K562 (cell line): Measurements from ENCODE around the gene SENP7. TPM values are rescaled to one million over a fixed set of nuclear protein-coding genes. Genes with fewer than 3 reads are reported as not detected.
A peak's percentile ranks its signal among the peaks of the same experiment; 100 is the strongest.

Source experiments
- ATAC-seq: fragments of 200-7000 bp; cut with Tn5 transposase; 3 replicates; pipeline ENCODE4 v1.9.1; 2020; ENCODE audit warnings: moderate library complexity
- BruUV-seq: library from RNA; stranded (reverse); fragments of 400-500 nt; replicated peaks from 2 replicates; lab custom pipeline; 2021; lab: Mats Ljungman, UMichigan
- CTCF ChIA-PET: fragments of 300-600 bp; formaldehyde crosslinking; extraction: SDS; loops from one replicate; lab custom pipeline; 2021; ENCODE audit warnings: low intra/inter-chr PET ratio; lab: Yijun Ruan, JAX
- POLR2A ChIA-PET: fragments of 300-600, 350-650 bp; sonication (Branson Sonifier 250); formaldehyde crosslinking; extraction: SDS; loops from one replicate; lab custom pipeline; 2021; ENCODE audit warnings: antibody characterized with exemption, inconsistent platforms; lab: Yijun Ruan, JAX
- DNase-seq, 4 experiments: peaks; one replicate each; pipeline versions ENCODE4 v3.0.0 to v3.0.0-alpha.2; 2011 to 2018; ENCODE audit warnings: low spot score in 3 of 4, mixed read lengths in 3 of 4; ENCODE audit errors: extremely low read depth in 1 of 4
- FAIRE-seq: peaks from 2 replicates; lab custom pipeline; 2011; peaks lifted over from hg19 to GRCh38; lab: Jason Lieb, UNC
- H2AFZ ChIP-seq: 2 replicates; pipeline ENCODE4 v1.6.0; 2011; ENCODE audit warnings: low read depth, low read length, control low read depth, inconsistent platforms
- H3K27ac ChIP-seq: fragments of 200-600 bp; 3 replicates; pipeline ENCODE4 v1.8.0; 2011; ENCODE audit warnings: low read depth, mild to moderate bottlenecking, control low read depth, inconsistent platforms, low read length, moderate library complexity, mixed read lengths; ENCODE audit errors: extremely low read depth
- H3K27me3 ChIP-seq, 2 experiments: fragments of 300-600 bp in 1 of 2; 2 replicates in 1 of 2; 3 replicates in 1 of 2; pipeline versions ENCODE4 v1.6.0 to v1.8.0; 2011; ENCODE audit warnings: inconsistent platforms in 2 of 2, low read length in 2 of 2, mild to moderate bottlenecking in 1 of 2, mixed read lengths in 1 of 2, moderate library complexity in 1 of 2; ENCODE audit not compliant: control insufficient read depth in 2 of 2, insufficient read depth in 2 of 2
- H3K36me3 ChIP-seq: fragments of 300-600 bp; 3 replicates; pipeline ENCODE4 v1.8.0; 2011; ENCODE audit warnings: mild to moderate bottlenecking, low read length, inconsistent platforms; ENCODE audit not compliant: control insufficient read depth, insufficient read depth
- H3K4me1 ChIP-seq, 2 experiments: fragments of 200-600 bp in 1 of 2; replicated peaks in 1 of 2; 2 replicates in 1 of 2; 3 replicates in 1 of 2; pipeline versions ENCODE4 v1.5.1 to v1.8.0; 2011; ENCODE audit warnings: inconsistent platforms in 2 of 2, low read length in 2 of 2, mild to moderate bottlenecking in 1 of 2, mixed read lengths in 1 of 2, moderate library complexity in 1 of 2; ENCODE audit not compliant: control insufficient read depth in 2 of 2, insufficient read depth in 2 of 2
- H3K4me2 ChIP-seq: 2 replicates; pipeline ENCODE4 v1.6.1; 2011; ENCODE audit warnings: low read length, control low read depth, inconsistent platforms, mixed read lengths; ENCODE audit not compliant: insufficient read depth
- H3K4me3 ChIP-seq: fragments of 200-600 bp; sonication (generic), shearing (Covaris generic); 2 replicates; pipeline ENCODE4 v1.5.1; 2016; ENCODE audit warnings: control low read depth, inconsistent platforms
- H3K79me2 ChIP-seq: fragments of 200-600 bp; 3 replicates; pipeline ENCODE4 v1.8.0; 2011; ENCODE audit warnings: low read length, inconsistent platforms; ENCODE audit not compliant: control insufficient read depth, insufficient read depth
- H3K9ac ChIP-seq, 2 experiments: 2 replicates each; pipeline versions ENCODE4 v1.6.0 to v1.6.1; 2011; ENCODE audit warnings: low read depth in 2 of 2, low read length in 2 of 2, control low read depth in 1 of 2, inconsistent platforms in 1 of 2, mild to moderate bottlenecking in 1 of 2, mixed read lengths in 1 of 2; ENCODE audit not compliant: insufficient read depth in 1 of 2
- H3K9me1 ChIP-seq: one replicate; pipeline ENCODE4 v1.6.0; 2011; ENCODE audit warnings: inconsistent platforms, mild to moderate bottlenecking, low read length, moderate library complexity; ENCODE audit not compliant: control insufficient read depth, insufficient read depth
- H3K9me3 ChIP-seq: replicated peaks from 2 replicates; pipeline ENCODE4 v1.5.1; 2011; ENCODE audit warnings: low read depth, low read length, inconsistent platforms; ENCODE audit not compliant: control insufficient read depth, insufficient read depth
- H4K20me1 ChIP-seq: replicated peaks from 2 replicates; pipeline ENCODE4 v1.6.1; 2011; ENCODE audit warnings: low read length, inconsistent platforms, mixed read lengths; ENCODE audit not compliant: control insufficient read depth, insufficient read depth
- DPF2 ChIP-seq: fragments of 450-650 bp; IDR thresholded peaks from 2 replicates; pipeline ENCODE4 v1.6.1; 2016
- FIP1L1 ChIP-seq: fragments of 200-400 bp; formaldehyde crosslinking; IDR thresholded peaks from 2 replicates; pipeline ENCODE4 v1.6.1; 2018; ENCODE audit warnings: mild to moderate bottlenecking, low read depth, low read length; ENCODE audit not compliant: poor library complexity, severe bottlenecking
- KLF13 ChIP-seq: fragments of 450-650 bp; IDR thresholded peaks from 2 replicates; pipeline ENCODE4 v1.6.1; 2016; ENCODE audit warnings: missing genetic modification characterization, low read depth, mild to moderate bottlenecking, missing compliant biosample characterization, moderate library complexity, borderline replicate concordance
- MEF2A ChIP-seq: IDR thresholded peaks from 2 replicates; pipeline ENCODE4 v1.6.1; 2011; ENCODE audit warnings: low read depth, mild to moderate bottlenecking, low read length, moderate library complexity; ENCODE audit not compliant: control insufficient read depth
- MTA3 ChIP-seq: fragments of 450-650 bp; formaldehyde crosslinking; IDR thresholded peaks from 2 replicates; pipeline ENCODE4 v1.6.1; 2017; ENCODE audit warnings: mild to moderate bottlenecking, borderline replicate concordance
- NEUROD1 ChIP-seq: fragments of 150-350 bp; IDR thresholded peaks from 2 replicates; pipeline ENCODE4 v1.6.1; 2014; ENCODE audit warnings: borderline replicate concordance, low read length, low read depth; ENCODE audit not compliant: partially characterized antibody
- TAL1 ChIP-seq: fragments of 450-650 bp; IDR thresholded peaks from 2 replicates; pipeline ENCODE4 v1.6.1; 2016; ENCODE audit warnings: mild to moderate bottlenecking
- ZBED1 ChIP-seq: IDR thresholded peaks from 2 replicates; pipeline ENCODE4 v1.6.1; 2014
- ZKSCAN8 ChIP-seq: fragments of 200-800 bp; sonication (Bioruptor generic); IDR thresholded peaks from 2 replicates; pipeline ENCODE4 v1.6.1; 2016; ENCODE audit warnings: missing genetic modification characterization, missing compliant biosample characterization
- ZNF780A ChIP-seq: fragments of 250-450 bp; sonication (Bioruptor Pico); IDR thresholded peaks from 2 replicates; pipeline ENCODE4 v1.5.0; 2021; ENCODE audit warnings: mild to moderate bottlenecking
- ZNF785 ChIP-seq: fragments of 250-450 bp; sonication (Bioruptor Pico); IDR thresholded peaks from 2 replicates; pipeline ENCODE4 v1.4.0; 2020; ENCODE audit warnings: mild to moderate bottlenecking
- WGBS: fragments of 100-300 bp; shearing (Covaris generic); methylation state at CpG from one replicate; pipeline ENCODE4 v1.1.6; 2016; ENCODE audit warnings: low coverage, mixed read lengths; ENCODE audit not compliant: insufficient coverage; ENCODE audit errors: missing lambda C conversion rate; 5-methylcytosine and 5-hydroxymethylcytosine counted together
- in situ Hi-C: fragments of 300-500 bp; cut with MboI; formaldehyde crosslinking; loops from 4 replicates; pipeline ENCODE4 v1.15.0; 2018; ENCODE audit warnings: inconsistent platforms, mixed read lengths
- intact Hi-C: fragments of 100-400 bp; cut with micrococcal nuclease; formaldehyde crosslinking; loops from 2 replicates; pipeline ENCODE4 v1.14.2; 2022
- polyA plus RNA-seq, 8 experiments: library from polyadenylated mRNA; depleted of rRNA in 4 of 8; stranded (reverse) in 5 of 8; unstranded in 3 of 8; fragments of >200 nt; fragmentation: Nextera tagmentation in 2 of 8; fragmentation: Illumina TruSeq in 1 of 8; extraction: Ambion mirVana in 2 of 8; extraction: Trizol in 1 of 8; gene quantifications; 2 replicates each; pipeline versions ENCODE4 v1.2.1 to v1.2.3, GENCODE V29; 2011 to 2014; ENCODE audit warnings: inconsistent platforms in 1 of 8, missing spikeins in 1 of 8
- total RNA-seq, 7 experiments: library from RNA; depleted of rRNA in 6 of 7; stranded (reverse); fragments of >200 nt in 6 of 7; fragmentation: Illumina TruSeq in 2 of 7; extraction: Trizol in 2 of 7; gene quantifications; 2 replicates each; pipeline versions ENCODE4 v1.2.1 to v1.2.3, GENCODE V29; 2011 to 2021; ENCODE audit warnings: low replicate concordance in 1 of 7
- TF ChIP-seq, protein P1 (sequence below): fragments of 450-650 bp; formaldehyde crosslinking; IDR thresholded peaks from 2 replicates; pipeline ENCODE4 v1.4.0; 2022; ENCODE audit warnings: missing genetic modification characterization
- TF ChIP-seq, protein P2 (sequence below): IDR thresholded peaks from 2 replicates; pipeline ENCODE4 v1.6.1; 2014; ENCODE audit warnings: antibody characterized with exemption
- TF ChIP-seq, protein P3 (sequence below): sonication (generic); formaldehyde crosslinking; IDR thresholded peaks from 2 replicates; pipeline ENCODE4 v1.5.0; 2020; ENCODE audit warnings: missing genetic modification reagents
- TF ChIP-seq, protein P4 (sequence below): fragments of 250-450 bp; sonication (Bioruptor Pico); IDR thresholded peaks from 2 replicates; pipeline ENCODE4 v1.5.0; 2021
- TF ChIP-seq, protein P5 (sequence below): fragments of 250-450 bp; sonication (Bioruptor Pico); IDR thresholded peaks from 2 replicates; pipeline ENCODE4 v1.8.0; 2021; ENCODE audit warnings: moderate library complexity, mild to moderate bottlenecking, inconsistent platforms

The SENP7 gene
- total and polyA plus RNA-seq, 9 of the 15 experiments (the other 6 are each of a cell fraction or from before 2014, with no cell fraction given) = 4.1 to 21.9 (median 10.7) TPM

DNA sequence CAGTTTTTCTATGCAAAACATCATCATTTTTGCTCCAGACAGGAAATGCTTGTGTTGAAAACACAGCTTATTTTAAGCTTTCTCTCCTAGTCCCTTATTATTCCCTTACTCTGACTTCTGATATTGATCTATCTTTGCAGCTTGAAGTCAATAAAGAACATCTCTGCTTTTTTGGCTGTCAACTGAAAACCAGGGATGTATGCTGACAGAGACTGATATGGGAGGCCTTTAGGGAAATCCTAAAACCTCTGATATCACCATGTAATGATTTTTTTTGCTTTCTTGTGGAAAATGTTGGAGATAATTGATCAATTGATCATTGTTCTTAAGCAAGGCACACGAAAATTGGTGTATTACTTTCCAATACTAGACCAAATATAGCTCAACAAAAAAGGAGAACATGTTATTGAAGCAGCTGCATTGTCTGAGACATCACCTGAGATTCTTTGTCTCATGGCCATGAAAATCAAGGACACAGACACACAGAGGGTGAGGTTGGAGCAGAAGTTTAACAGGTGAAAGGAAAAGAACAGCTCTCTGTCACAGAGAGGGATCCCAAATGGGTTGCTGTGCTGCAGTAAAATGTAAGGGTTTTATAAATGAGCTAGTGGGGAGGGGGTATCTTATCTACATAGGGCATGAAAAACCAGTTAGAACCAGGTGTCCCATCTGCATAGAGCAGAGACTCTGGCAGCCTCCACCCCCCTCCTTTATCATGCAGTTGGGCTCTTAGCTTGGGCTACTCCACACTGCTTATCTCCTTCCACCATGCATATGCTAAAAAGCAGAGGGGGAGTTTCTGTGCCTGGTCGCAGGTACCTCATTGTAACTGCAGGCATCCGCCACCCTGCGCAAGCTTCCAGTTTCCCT, 17.0 kb upstream of the SENP7 start:
- Histone ChIP-seq H3K4me2 (peak overlapping the region; percentile 64), H2AFZ (peak overlapping the region; percentile 44; the same call in 1 of the 2 replicates), H3K79me2 (no peaks in the 10 kb centered on the region), H3K9me1 (no peaks in the 10 kb centered on the region), H3K36me3 (no peaks in the 10 kb centered on the region), H4K20me1 (no peaks in the 10 kb centered on the region), H3K9me3 (0 out of 2 replicates have a peak, but pooled peaks cover 2% of the 10 kb centered on the region), H3K9ac (peak overlapping the region in 1 of 2 experiments; percentile 6; a peak in 1 of 4 replicates), H3K27me3 (no peaks in the 10 kb centered on the region), H3K27ac (peak overlapping the region; percentile 67), H3K4me1 (peaks cover 10 to 58% of the 10 kb centered on the region in 2 experiments), H3K4me3 (no peak overlapping the region)
- CTCF ChIA-PET = no interaction called here
- DNase-seq (peak; percentile 84 to 94 (median 89)), FAIRE-seq (peak; percentile 95), ATAC-seq (peak; percentile 94)
- WGBS = 0% methylated on average over 4 of the region's 4 CpGs
- POLR2A ChIA-PET = interaction anchor here (0.6 to 1.4 kb wide), 5 partner anchors 8 to 34 kb away, joined by 3 to 8 read pairs (median 3); partner anchors contain the start of gene SENP7
- in situ Hi-C loops = no loop called here
- no TSS peak for BruUV-seq
- intact Hi-C loops = loop anchor here (2.0 kb wide), 1 partner anchor 17 kb away; the partner anchor contains the start of gene SENP7
- TF ChIP-seq MTA3 (peak; percentile 73; the same call in 1 of the 2 replicates), KLF13 (peak; percentile 42; the same call in 1 of the 2 replicates), TAL1 (peak; percentile 97), NEUROD1 (peak; percentile 68), DPF2 (peak; percentile 95), ZKSCAN8 (CRISPR knock-in tag) (peak; percentile 90), ZNF785 (CRISPR knock-in tag) (no peak), ZNF780A (CRISPR knock-in tag) (no peak), FIP1L1 (no peak), ZBED1 (peak; percentile 75; the same call in 1 of the 2 replicates), MEF2A (no peak)
- TF ChIP-seq, protein P1, sequence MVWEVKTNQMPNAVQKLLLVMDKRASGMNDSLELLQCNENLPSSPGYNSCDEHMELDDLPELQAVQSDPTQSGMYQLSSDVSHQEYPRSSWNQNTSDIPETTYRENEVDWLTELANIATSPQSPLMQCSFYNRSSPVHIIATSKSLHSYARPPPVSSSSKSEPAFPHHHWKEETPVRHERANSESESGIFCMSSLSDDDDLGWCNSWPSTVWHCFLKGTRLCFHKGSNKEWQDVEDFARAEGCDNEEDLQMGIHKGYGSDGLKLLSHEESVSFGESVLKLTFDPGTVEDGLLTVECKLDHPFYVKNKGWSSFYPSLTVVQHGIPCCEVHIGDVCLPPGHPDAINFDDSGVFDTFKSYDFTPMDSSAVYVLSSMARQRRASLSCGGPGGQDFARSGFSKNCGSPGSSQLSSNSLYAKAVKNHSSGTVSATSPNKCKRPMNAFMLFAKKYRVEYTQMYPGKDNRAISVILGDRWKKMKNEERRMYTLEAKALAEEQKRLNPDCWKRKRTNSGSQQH (CRISPR knock-in tag) = 0 out of 2 replicates have a peak, but pooled peaks have one; percentile 43
- TF ChIP-seq, protein P2, sequence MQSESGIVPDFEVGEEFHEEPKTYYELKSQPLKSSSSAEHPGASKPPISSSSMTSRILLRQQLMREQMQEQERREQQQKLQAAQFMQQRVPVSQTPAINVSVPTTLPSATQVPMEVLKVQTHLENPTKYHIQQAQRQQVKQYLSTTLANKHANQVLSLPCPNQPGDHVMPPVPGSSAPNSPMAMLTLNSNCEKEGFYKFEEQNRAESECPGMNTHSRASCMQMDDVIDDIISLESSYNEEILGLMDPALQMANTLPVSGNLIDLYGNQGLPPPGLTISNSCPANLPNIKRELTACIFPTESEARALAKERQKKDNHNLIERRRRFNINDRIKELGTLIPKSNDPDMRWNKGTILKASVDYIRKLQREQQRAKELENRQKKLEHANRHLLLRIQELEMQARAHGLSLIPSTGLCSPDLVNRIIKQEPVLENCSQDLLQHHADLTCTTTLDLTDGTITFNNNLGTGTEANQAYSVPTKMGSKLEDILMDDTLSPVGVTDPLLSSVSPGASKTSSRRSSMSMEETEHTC = 0 out of 2 replicates have a peak, but pooled peaks have one; percentile 22
- TF ChIP-seq, protein P3, sequence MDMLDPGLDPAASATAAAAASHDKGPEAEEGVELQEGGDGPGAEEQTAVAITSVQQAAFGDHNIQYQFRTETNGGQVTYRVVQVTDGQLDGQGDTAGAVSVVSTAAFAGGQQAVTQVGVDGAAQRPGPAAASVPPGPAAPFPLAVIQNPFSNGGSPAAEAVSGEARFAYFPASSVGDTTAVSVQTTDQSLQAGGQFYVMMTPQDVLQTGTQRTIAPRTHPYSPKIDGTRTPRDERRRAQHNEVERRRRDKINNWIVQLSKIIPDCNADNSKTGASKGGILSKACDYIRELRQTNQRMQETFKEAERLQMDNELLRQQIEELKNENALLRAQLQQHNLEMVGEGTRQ = no peak
- TF ChIP-seq, protein P4, sequence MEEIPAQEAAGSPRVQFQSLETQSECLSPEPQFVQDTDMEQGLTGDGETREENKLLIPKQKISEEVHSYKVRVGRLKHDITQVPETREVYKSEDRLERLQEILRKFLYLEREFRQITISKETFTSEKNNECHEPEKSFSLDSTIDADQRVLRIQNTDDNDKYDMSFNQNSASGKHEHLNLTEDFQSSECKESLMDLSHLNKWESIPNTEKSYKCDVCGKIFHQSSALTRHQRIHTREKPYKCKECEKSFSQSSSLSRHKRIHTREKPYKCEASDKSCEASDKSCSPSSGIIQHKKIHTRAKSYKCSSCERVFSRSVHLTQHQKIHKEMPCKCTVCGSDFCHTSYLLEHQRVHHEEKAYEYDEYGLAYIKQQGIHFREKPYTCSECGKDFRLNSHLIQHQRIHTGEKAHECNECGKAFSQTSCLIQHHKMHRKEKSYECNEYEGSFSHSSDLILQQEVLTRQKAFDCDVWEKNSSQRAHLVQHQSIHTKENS (CRISPR knock-in tag) = no peak
- TF ChIP-seq, protein P5, sequence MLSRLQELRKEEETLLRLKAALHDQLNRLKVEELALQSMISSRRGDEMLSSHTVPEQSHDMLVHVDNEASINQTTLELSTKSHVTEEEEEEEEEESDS (CRISPR knock-in tag) = no peak
